Measurements from ENCODE around the gene ELFN1.

GRCh38 chr7:1702652-1703051 is 32.6 kb downstream of the ELFN1 start:
- TF ChIP-seq BHLHE40 (IDR thresholded peaks at IDR 0.05; ENCODE audit: borderline replicate concordance) (no peak), FOXA1 (IDR thresholded peaks at IDR 0.05) (no peak), SUZ12 (IDR thresholded peaks at IDR 0.05) (no peak), LEF1 (IDR thresholded peaks at IDR 0.05; ENCODE audit: borderline replicate concordance) (no peak), HDGF (IDR thresholded peaks at IDR 0.05; ENCODE audit: borderline replicate concordance) (no peak), FOXK2 (IDR thresholded peaks at IDR 0.05) (no peak), ELF4 (IDR thresholded peaks at IDR 0.05) (no peak), FOXM1 (IDR thresholded peaks at IDR 0.05; ENCODE audit: borderline replicate concordance) (no peak), L3MBTL2 (conservative IDR thresholded peaks at IDR 0.05) (no peak), SP1 (IDR thresholded peaks at IDR 0.05) (no peak), ARNT (IDR thresholded peaks at IDR 0.05) (no peak), TARDBP (IDR thresholded peaks at IDR 0.05) (no peak)
- TF ChIP-seq, protein P1, sequence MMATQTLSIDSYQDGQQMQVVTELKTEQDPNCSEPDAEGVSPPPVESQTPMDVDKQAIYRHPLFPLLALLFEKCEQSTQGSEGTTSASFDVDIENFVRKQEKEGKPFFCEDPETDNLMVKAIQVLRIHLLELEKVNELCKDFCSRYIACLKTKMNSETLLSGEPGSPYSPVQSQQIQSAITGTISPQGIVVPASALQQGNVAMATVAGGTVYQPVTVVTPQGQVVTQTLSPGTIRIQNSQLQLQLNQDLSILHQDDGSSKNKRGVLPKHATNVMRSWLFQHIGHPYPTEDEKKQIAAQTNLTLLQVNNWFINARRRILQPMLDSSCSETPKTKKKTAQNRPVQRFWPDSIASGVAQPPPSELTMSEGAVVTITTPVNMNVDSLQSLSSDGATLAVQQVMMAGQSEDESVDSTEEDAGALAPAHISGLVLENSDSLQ (IDR thresholded peaks at IDR 0.05) = no peak
